A673 (cell line): ENCODE data around the gene TOR4A. TPM values are rescaled to one million over a fixed set of nuclear protein-coding genes. Genes with fewer than 3 reads are reported as not detected.

Experiments used
- BruUV-seq: library from RNA; stranded (reverse); fragments of 400-500 nt; replicated peaks from 2 replicates; lab custom pipeline; 2021; lab: Mats Ljungman, UMichigan
- CTCF ChIA-PET: fragments of 300-600 bp; sonication (Branson Sonifier 250); formaldehyde crosslinking; loops from one replicate; lab custom pipeline; 2022; ENCODE audit warnings: antibody characterized with exemption; lab: Charles Lee
- POLR2A ChIA-PET: fragments of 300-600 bp; sonication (Branson Sonifier 250); formaldehyde crosslinking; loops from one replicate; lab custom pipeline; 2022; ENCODE audit warnings: antibody characterized with exemption; ENCODE audit not compliant: low non-redundant PET; lab: Charles Lee
- DNase-seq: peaks from one replicate; pipeline ENCODE4 v3.0.0-alpha.2; 2015; ENCODE audit warnings: low spot score
- H3K27ac ChIP-seq: fragments of 200-600 bp; sonication (generic); 2 replicates; pipeline ENCODE4 v1.5.1; 2016; ENCODE audit warnings: mixed run types, low read depth, mild to moderate bottlenecking, mixed read lengths, antibody characterized with exemption, low read length; ENCODE audit not compliant: poor library complexity, severe bottlenecking
- H3K27me3 ChIP-seq: fragments of 200-600 bp; sonication (generic); replicated peaks from 2 replicates; pipeline ENCODE4 v1.6.1; 2017; ENCODE audit warnings: mixed run types, low read depth, mild to moderate bottlenecking, mixed read lengths, antibody characterized with exemption, low read length; ENCODE audit not compliant: insufficient read depth, poor library complexity
- H3K36me3 ChIP-seq: fragments of 200-600 bp; sonication (generic); 2 replicates; pipeline ENCODE4 v1.6.1; 2016; ENCODE audit warnings: mixed run types, mild to moderate bottlenecking, mixed read lengths, antibody characterized with exemption, low read length; ENCODE audit not compliant: insufficient read depth, poor library complexity, severe bottlenecking
- H3K4me1 ChIP-seq: fragments of 200-600 bp; sonication (generic); 2 replicates; pipeline ENCODE4 v1.6.1; 2017; ENCODE audit warnings: mixed run types, mild to moderate bottlenecking, mixed read lengths, antibody characterized with exemption, low read length; ENCODE audit not compliant: insufficient read depth, poor library complexity, severe bottlenecking
- H3K4me3 ChIP-seq: fragments of 200-600 bp; sonication (generic); 2 replicates; pipeline ENCODE4 v1.5.1; 2016; ENCODE audit warnings: low read depth, mixed run types, mild to moderate bottlenecking, mixed read lengths, low read length; ENCODE audit not compliant: poor library complexity, severe bottlenecking
- H3K9me3 ChIP-seq: fragments of 200-600 bp; sonication (generic); 2 replicates; pipeline ENCODE4 v1.6.1; 2016; ENCODE audit warnings: mixed run types, low read depth, mild to moderate bottlenecking, mixed read lengths, antibody characterized with exemption, low read length; ENCODE audit not compliant: poor library complexity, severe bottlenecking
- CTCF ChIP-seq: fragments of 300-800, 200-600 bp; sonication (generic); conservative IDR thresholded peaks from 2 replicates; pipeline ENCODE4 v1.5.1; 2017; ENCODE audit warnings: low read depth, mild to moderate bottlenecking, antibody characterized with exemption, low read length, moderate library complexity, mixed read lengths
- EZH2 ChIP-seq: fragments of 200-600 bp; sonication (generic); IDR thresholded peaks from 2 replicates; pipeline ENCODE4 v1.6.1; 2017; ENCODE audit warnings: borderline replicate concordance, low read depth, mild to moderate bottlenecking, mixed read lengths, antibody characterized with exemption, low read length; ENCODE audit not compliant: poor library complexity, severe bottlenecking
- intact Hi-C: fragments of 100-400 bp; cut with micrococcal nuclease; formaldehyde crosslinking; loops from one replicate; pipeline ENCODE4 v1.10.0; 2022; ENCODE audit not compliant: unreplicated experiment
- total RNA-seq: library from RNA; stranded (reverse); gene quantifications from 2 replicates; pipeline ENCODE4 v1.2.3, GENCODE V29; 2021

The TOR4A gene
- total RNA-seq, 1 experiment from 2014 or later, result 0.82 TPM

- CTCF ChIA-PET, result interaction anchor here (0.8 kb wide), 1 partner anchor 124 kb away, joined by 3 read pairs; the partner anchor contains the start of genes EXD3 and NOXA1
- POLR2A ChIA-PET, result no interaction called here
- Histone ChIP-seq H3K36me3 (no peaks in the 10 kb centered on the region), H3K4me1 (peaks cover 32% of the 10 kb centered on the region), H3K27me3 (no peaks in the 10 kb centered on the region), H3K27ac (no peak overlapping the region), H3K9me3 (peaks cover 3% of the 10 kb centered on the region), H3K4me3 (no peak overlapping the region)
- DNase-seq, result no peak
- intact Hi-C loops, result no loop called here
- BruUV-seq, result no TSS peak
- TF ChIP-seq EZH2 (no peak), CTCF (no peak)
Observed at GRCh38 chr9:137299203-137299565, 21.7 kb downstream of the TOR4A start.

- no peak for TF ChIP-seq CTCF
- TF ChIP-seq EZH2, result no peak
- Histone ChIP-seq H3K4me1 (peaks cover 39% of the 10 kb centered on the region), H3K27me3 (no peaks in the 10 kb centered on the region), H3K27ac (no peak overlapping the region), H3K4me3 (peak overlapping the region; percentile 60), H3K36me3 (no peaks in the 10 kb centered on the region), H3K9me3 (no peaks in the 10 kb centered on the region)
- peak; percentile 39 for DNase-seq
- intact Hi-C loops, result no loop called here
- TSS peak; percentile 86 for BruUV-seq
- POLR2A ChIA-PET, result no interaction called here
- CTCF ChIA-PET, result no interaction called here
Observed at GRCh38 chr9:137299938-137300337, 22.4 kb downstream of the TOR4A start.

GRCh38 chr9:137300567-137301080 is 23.1 kb downstream of the TOR4A start:
- Histone ChIP-seq H3K9me3 (no peaks in the 10 kb centered on the region), H3K4me1 (peaks cover 46% of the 10 kb centered on the region), H3K36me3 (no peaks in the 10 kb centered on the region), H3K27me3 (no peaks in the 10 kb centered on the region), H3K4me3 (peak overlapping the region; percentile 60), H3K27ac (peak overlapping the region; percentile 49)
- BruUV-seq, result no TSS peak
- CTCF ChIA-PET, result no interaction called here
- no peak for TF ChIP-seq EZH2
- TF ChIP-seq CTCF, result no peak
- intact Hi-C loops, result no loop called here
- DNase-seq, result peak; percentile 66
- POLR2A ChIA-PET, result no interaction called here
